ENCODE measurements around the gene IFI27. TPM values are rescaled to one million over a fixed set of nuclear protein-coding genes. Genes with fewer than 3 reads are reported as not detected.

Gene IFI27
- polyA plus RNA-seq, 1 of the 3 experiments (the other 2 are of a cell fraction): 1.2 TPM

GRCh38 chr14:94143711-94144110 lies 33.2 kb downstream of the IFI27 start:
- H3K27me3 ChIP-seq (ENCODE audit: insufficient read depth): no peaks in the 10 kb centered on the region
- H3K9ac ChIP-seq: no peak overlapping the region
- no peaks in the 10 kb centered on the region for H3K4me1 ChIP-seq (ENCODE audit: control insufficient read depth in 1 of 2, insufficient read depth in 2 of 2, low read depth in 1 of 2, low read length in 1 of 2)
- H3K36me3 ChIP-seq (replicated peaks in 1 of 2; ENCODE audit: control insufficient read depth in 1 of 2, insufficient read depth in 2 of 2, low read length in 1 of 2): no peaks in the 10 kb centered on the region
- DNase-seq: no peak
- no peaks in the 10 kb centered on the region for H3F3A ChIP-seq (replicated peaks; ENCODE audit: insufficient read depth)
- no peaks in the 10 kb centered on the region for H3K9me3 ChIP-seq
- H3K4me3 ChIP-seq (ENCODE audit: low read depth in 2 of 2, low read length in 1 of 2): no peak overlapping the region
- CTCF ChIA-PET: interaction anchor here (1.3 to 4.7 kb wide), 5 partner anchors 13 to 488 kb away, joined by 3 to 28 read pairs (median 13); partner anchors contain the start of gene IFI27L2
- H3K79me2 ChIP-seq (ENCODE audit: insufficient read depth): no peaks in the 10 kb centered on the region
- POLR2A ChIA-PET: no interaction called here
- H3K27ac ChIP-seq (ENCODE audit: low read depth in 2 of 2, low read length in 1 of 2): no peak overlapping the region
- no peaks in the 10 kb centered on the region for H4K20me1 ChIP-seq (ENCODE audit: insufficient read depth)
- H3K9me2 ChIP-seq: no peaks in the 10 kb centered on the region
- TF ChIP-seq SMC3 (IDR thresholded peaks at IDR 0.05; ENCODE audit: low read depth, low read length) (no peak), NRF1 (IDR thresholded peaks at IDR 0.05; ENCODE audit: low read depth, low read length) (no peak), JUND (IDR thresholded peaks at IDR 0.05) (no peak), GABPA (IDR thresholded peaks at IDR 0.05; ENCODE audit: low read depth) (no peak), MXI1 (IDR thresholded peaks at IDR 0.05; ENCODE audit: low read depth, low read length) (no peak), TCF12 (IDR thresholded peaks at IDR 0.05) (no peak), FOSL2 (IDR thresholded peaks at IDR 0.05; ENCODE audit: borderline replicate concordance, low read depth) (no peak), MEF2A (IDR thresholded peaks at IDR 0.05; ENCODE audit: borderline replicate concordance, low read depth) (no peak), RFX5 (IDR thresholded peaks at IDR 0.05; ENCODE audit: low read length) (no peak), TEAD4 (IDR thresholded peaks at IDR 0.05; ENCODE audit: borderline replicate concordance, insufficient read depth) (no peak)
- H3K4me2 ChIP-seq: no peak overlapping the region
- WGBS (ENCODE audit: low lambda C conversion rate): 71% methylated on average over 4 of the region's 4 CpGs
- H2AFZ ChIP-seq (ENCODE audit: low read depth): no peak overlapping the region

- no peak overlapping the region for H2AFZ ChIP-seq (ENCODE audit: low read depth)
- H3K4me1 ChIP-seq (ENCODE audit: control insufficient read depth in 1 of 2, insufficient read depth in 2 of 2, low read depth in 1 of 2, low read length in 1 of 2): no peaks in the 10 kb centered on the region
- H3K36me3 ChIP-seq (replicated peaks in 1 of 2; ENCODE audit: control insufficient read depth in 1 of 2, insufficient read depth in 2 of 2, low read length in 1 of 2): no peaks in the 10 kb centered on the region
- 88% methylated on average over 1 of the region's 1 CpG for WGBS (ENCODE audit: low lambda C conversion rate)
- POLR2A ChIA-PET: no interaction called here
- DNase-seq: no peak
- H3F3A ChIP-seq (replicated peaks; ENCODE audit: insufficient read depth): no peaks in the 10 kb centered on the region
- no peak overlapping the region for H3K4me2 ChIP-seq
- no peaks in the 10 kb centered on the region for H3K27me3 ChIP-seq (ENCODE audit: insufficient read depth)
- no peaks in the 10 kb centered on the region for H3K9me2 ChIP-seq
- no peak overlapping the region for H3K27ac ChIP-seq (ENCODE audit: low read depth in 2 of 2, low read length in 1 of 2)
- no peaks in the 10 kb centered on the region for H4K20me1 ChIP-seq (ENCODE audit: insufficient read depth)
- H3K9me3 ChIP-seq: no peaks in the 10 kb centered on the region
- no peaks in the 10 kb centered on the region for H3K79me2 ChIP-seq (ENCODE audit: insufficient read depth)
- TF ChIP-seq EZH2phosphoT487 (IDR thresholded peaks at IDR 0.05; ENCODE audit: borderline replicate concordance, low read depth) (no peak), IRF3 (IDR thresholded peaks at IDR 0.05; ENCODE audit: low read depth, low read length) (no peak), FOXJ3 (CRISPR knock-in tag; IDR thresholded peaks at IDR 0.05) (no peak), FOSL2 (IDR thresholded peaks at IDR 0.05; ENCODE audit: borderline replicate concordance, low read depth) (no peak)
- CTCF ChIA-PET: interaction anchor here (0.8 to 4.7 kb wide), 2 partner anchors 14 to 20 kb away, joined by 3 to 28 read pairs; partner anchors contain the start of gene IFI27L2
- no peak overlapping the region for H3K4me3 ChIP-seq (ENCODE audit: low read depth in 2 of 2, low read length in 1 of 2)
- no peak overlapping the region for H3K9ac ChIP-seq
Observed at GRCh38 chr14:94144765-94145164, 34.2 kb downstream of the IFI27 start.
